Activated T-helper 1 cell treated with anti-CD3 and anti-CD28 coated beads, Interleukin-12 subunit alpha, Interleukin-12 subunit beta, Interleukin-2, Interleukin-4 antibody, amounts not matched to agents 30 ng/mL and 10 ng/mL and 1 ng/mL, durations not matched to agents 14 hours and 24 hours and 36 hours (primary cell): ENCODE measurements around the gene C10orf105. TPM values are rescaled to one million over a fixed set of nuclear protein-coding genes. Genes with fewer than 3 reads are reported as not detected.

Experiments used
- DNase-seq: peaks from one replicate; pipeline ENCODE4 v3.0.0; 2021; ENCODE audit warnings: low spot score
- H3K27ac Mint-ChIP-seq: one replicate; pipeline ENCODE4 v1.8.0; 2021; ENCODE audit warnings: mild to moderate bottlenecking, mixed read lengths
- H3K27me3 Mint-ChIP-seq: one replicate; pipeline ENCODE4 v1.8.0; 2022; ENCODE audit warnings: mild to moderate bottlenecking, moderate library complexity, mixed read lengths; ENCODE audit not compliant: insufficient read depth
- H3K36me3 Mint-ChIP-seq: one replicate; pipeline ENCODE4 v1.8.0; 2021; ENCODE audit warnings: low read depth, mixed read lengths
- H3K4me1 Mint-ChIP-seq: one replicate; pipeline ENCODE4 v1.8.0; 2021; ENCODE audit warnings: low read depth, mixed read lengths
- H3K4me3 Mint-ChIP-seq: one replicate; pipeline ENCODE4 v1.8.0; 2021; ENCODE audit warnings: mild to moderate bottlenecking, moderate library complexity, mixed read lengths
- H3K9me3 Mint-ChIP-seq: one replicate; pipeline ENCODE4 v1.8.0; 2021; ENCODE audit warnings: mixed read lengths
- intact Hi-C: fragments of 100-400 bp; cut with micrococcal nuclease; formaldehyde crosslinking; loops from one replicate; pipeline ENCODE4 v1.15.1; 2024
- total RNA-seq: library from RNA; stranded (reverse); gene quantifications from 2 replicates; pipeline ENCODE4 v1.2.3, GENCODE V29; 2022

Gene C10orf105
- total RNA-seq, 1 donor from 2014 or later, result 0.18 TPM

- Mint-ChIP-seq H3K4me1 (peaks cover 95% of the 10 kb centered on the region), H3K27ac (peak overlapping the region; percentile 99), H3K9me3 (peaks cover 2% of the 10 kb centered on the region), H3K4me3 (peak overlapping the region; percentile 45), H3K36me3 (peaks cover 47% of the 10 kb centered on the region), H3K27me3 (no peaks in the 10 kb centered on the region)
- no peak for DNase-seq
- intact Hi-C loops, result loop anchor here (1.0 kb wide), 5 partner anchors 8 to 25 kb away; partner anchors contain the start of gene VSIR
These were observed 28.3 kb upstream of the C10orf105 start for GRCh38 chr10:71747551-71748523.

- peak overlapping the region; percentile 99 for H3K27ac Mint-ChIP-seq
- peaks cover 95% of the 10 kb centered on the region for H3K4me1 Mint-ChIP-seq
- H3K27me3 Mint-ChIP-seq, result no peaks in the 10 kb centered on the region
- peak overlapping the region; percentile 45 for H3K4me3 Mint-ChIP-seq
- intact Hi-C loops, result no loop called here
- H3K9me3 Mint-ChIP-seq, result peaks cover 9% of the 10 kb centered on the region
- DNase-seq, result no peak
- peaks cover 44% of the 10 kb centered on the region for H3K36me3 Mint-ChIP-seq
These were observed 27.5 kb upstream of the C10orf105 start for GRCh38 chr10:71747039-71747531.

GRCh38 chr10:71746344-71747037, 26.9 kb upstream of the C10orf105 start:
- no peaks in the 10 kb centered on the region for H3K27me3 Mint-ChIP-seq
- peaks cover 39% of the 10 kb centered on the region for H3K36me3 Mint-ChIP-seq
- intact Hi-C loops, result no loop called here

GRCh38 chr10:71745664-71746250, 26.2 kb upstream of the C10orf105 start:
- intact Hi-C loops, result no loop called here
- Mint-ChIP-seq H3K9me3 (peaks cover 10% of the 10 kb centered on the region), H3K4me3 (no peak overlapping the region), H3K27me3 (no peaks in the 10 kb centered on the region), H3K27ac (peak overlapping the region; percentile 99), H3K4me1 (peaks cover 100% of the 10 kb centered on the region), H3K36me3 (peaks cover 36% of the 10 kb centered on the region)
- DNase-seq, result no peak

More at GRCh38 chr10:71746344-71747037, 26.9 kb upstream of the C10orf105 start:
- H3K27ac Mint-ChIP-seq, result peak overlapping the region; percentile 99
- H3K4me3 Mint-ChIP-seq, result no peak overlapping the region
- H3K9me3 Mint-ChIP-seq, result peaks cover 10% of the 10 kb centered on the region
- no peak for DNase-seq
- peaks cover 95% of the 10 kb centered on the region for H3K4me1 Mint-ChIP-seq

- H3K4me1 Mint-ChIP-seq, result peaks cover 100% of the 10 kb centered on the region
- peak overlapping the region; percentile 18 for H3K27ac Mint-ChIP-seq
- H3K36me3 Mint-ChIP-seq, result peaks cover 30% of the 10 kb centered on the region
- intact Hi-C loops, result no loop called here
- no peak for DNase-seq
- H3K4me3 Mint-ChIP-seq, result no peak overlapping the region
- no peaks in the 10 kb centered on the region for H3K27me3 Mint-ChIP-seq
- H3K9me3 Mint-ChIP-seq, result peaks cover 10% of the 10 kb centered on the region
These were observed 25.5 kb upstream of the C10orf105 start for GRCh38 chr10:71744897-71745663.

GRCh38 chr10:71743866-71744265, 24.3 kb upstream of the C10orf105 start:
- Mint-ChIP-seq H3K27me3 (no peaks in the 10 kb centered on the region), H3K4me3 (no peak overlapping the region), H3K36me3 (peaks cover 23% of the 10 kb centered on the region), H3K4me1 (peaks cover 100% of the 10 kb centered on the region), H3K27ac (peak overlapping the region; percentile 29), H3K9me3 (peaks cover 10% of the 10 kb centered on the region)
- no peak for DNase-seq
- intact Hi-C loops, result no loop called here

GRCh38 chr10:71743089-71743838, 23.7 kb upstream of the C10orf105 start:
- Mint-ChIP-seq H3K36me3 (peaks cover 19% of the 10 kb centered on the region), H3K27me3 (no peaks in the 10 kb centered on the region), H3K9me3 (peaks cover 10% of the 10 kb centered on the region), H3K27ac (peak overlapping the region; percentile 61), H3K4me1 (peaks cover 97% of the 10 kb centered on the region), H3K4me3 (peak overlapping the region; percentile 52)
- no peak for DNase-seq
- intact Hi-C loops, result no loop called here

GRCh38 chr10:71742301-71743088, 22.9 kb upstream of the C10orf105 start:
- Mint-ChIP-seq H3K4me3 (peak overlapping the region; percentile 52), H3K4me1 (peaks cover 97% of the 10 kb centered on the region)

GRCh38 chr10:71741671-71742070, 22.1 kb upstream of the C10orf105 start:
- Mint-ChIP-seq H3K4me3 (peak overlapping the region; percentile 52), H3K9me3 (peaks cover 10% of the 10 kb centered on the region), H3K27me3 (no peaks in the 10 kb centered on the region), H3K36me3 (peaks cover 6% of the 10 kb centered on the region), H3K27ac (peak overlapping the region; percentile 61), H3K4me1 (peaks cover 97% of the 10 kb centered on the region)
- intact Hi-C loops, result no loop called here
- no peak for DNase-seq

More at GRCh38 chr10:71742301-71743088, 22.9 kb upstream of the C10orf105 start:
- peaks cover 10% of the 10 kb centered on the region for H3K9me3 Mint-ChIP-seq
- H3K27me3 Mint-ChIP-seq, result no peaks in the 10 kb centered on the region
- H3K36me3 Mint-ChIP-seq, result peaks cover 13% of the 10 kb centered on the region
- H3K27ac Mint-ChIP-seq, result peak overlapping the region; percentile 61
- no peak for DNase-seq
- intact Hi-C loops, result no loop called here

GRCh38 chr10:71741029-71741428, 21.5 kb upstream of the C10orf105 start:
- Mint-ChIP-seq H3K27ac (peak overlapping the region; percentile 80), H3K9me3 (peaks cover 10% of the 10 kb centered on the region), H3K4me3 (peak overlapping the region; percentile 57), H3K36me3 (peaks cover 6% of the 10 kb centered on the region), H3K4me1 (peaks cover 97% of the 10 kb centered on the region), H3K27me3 (no peaks in the 10 kb centered on the region)
- intact Hi-C loops, result no loop called here
- DNase-seq, result no peak

- peaks cover 10% of the 10 kb centered on the region for H3K9me3 Mint-ChIP-seq
- DNase-seq, result no peak
- peaks cover 96% of the 10 kb centered on the region for H3K4me1 Mint-ChIP-seq
- H3K27ac Mint-ChIP-seq, result no peak overlapping the region
- intact Hi-C loops, result no loop called here
- H3K4me3 Mint-ChIP-seq, result no peak overlapping the region
- peaks cover 6% of the 10 kb centered on the region for H3K36me3 Mint-ChIP-seq
- no peaks in the 10 kb centered on the region for H3K27me3 Mint-ChIP-seq
These were observed 20.6 kb upstream of the C10orf105 start for GRCh38 chr10:71740069-71740653.
